Measurements from ENCODE around the gene XPO4.

XPO4 gene

DNA sequence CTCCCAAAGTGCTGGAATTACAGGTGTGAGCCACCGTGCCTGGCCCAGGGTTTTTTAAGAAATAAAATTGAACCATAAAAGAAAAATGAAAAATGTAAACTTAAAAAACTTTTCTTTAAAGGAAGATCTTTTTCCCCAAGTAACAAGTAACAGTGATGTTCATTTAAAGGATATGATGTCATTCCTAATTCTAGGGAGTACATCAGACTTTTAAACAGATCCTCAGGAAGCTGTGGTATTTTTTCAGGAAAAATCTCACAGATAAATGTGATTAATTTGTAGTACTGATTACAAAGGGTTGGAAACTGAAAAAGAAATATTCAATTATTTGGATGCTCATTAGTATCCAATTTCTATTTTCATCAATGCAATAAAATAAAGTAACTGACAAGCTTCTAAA lies 114.2 kb downstream of the XPO4 start:
- H3K4me3 ChIP-seq (replicated peaks in 1 of 2; ENCODE audit: low read depth in 2 of 2, low read length in 2 of 2): no peak overlapping the region
- TF ChIP-seq, protein P1, sequence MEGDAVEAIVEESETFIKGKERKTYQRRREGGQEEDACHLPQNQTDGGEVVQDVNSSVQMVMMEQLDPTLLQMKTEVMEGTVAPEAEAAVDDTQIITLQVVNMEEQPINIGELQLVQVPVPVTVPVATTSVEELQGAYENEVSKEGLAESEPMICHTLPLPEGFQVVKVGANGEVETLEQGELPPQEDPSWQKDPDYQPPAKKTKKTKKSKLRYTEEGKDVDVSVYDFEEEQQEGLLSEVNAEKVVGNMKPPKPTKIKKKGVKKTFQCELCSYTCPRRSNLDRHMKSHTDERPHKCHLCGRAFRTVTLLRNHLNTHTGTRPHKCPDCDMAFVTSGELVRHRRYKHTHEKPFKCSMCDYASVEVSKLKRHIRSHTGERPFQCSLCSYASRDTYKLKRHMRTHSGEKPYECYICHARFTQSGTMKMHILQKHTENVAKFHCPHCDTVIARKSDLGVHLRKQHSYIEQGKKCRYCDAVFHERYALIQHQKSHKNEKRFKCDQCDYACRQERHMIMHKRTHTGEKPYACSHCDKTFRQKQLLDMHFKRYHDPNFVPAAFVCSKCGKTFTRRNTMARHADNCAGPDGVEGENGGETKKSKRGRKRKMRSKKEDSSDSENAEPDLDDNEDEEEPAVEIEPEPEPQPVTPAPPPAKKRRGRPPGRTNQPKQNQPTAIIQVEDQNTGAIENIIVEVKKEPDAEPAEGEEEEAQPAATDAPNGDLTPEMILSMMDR (IDR thresholded peaks at IDR 0.05; ENCODE audit: low read depth, low read length): no peak
- DNase-seq (ENCODE audit: low read depth in 2 of 2): no peak

DNA sequence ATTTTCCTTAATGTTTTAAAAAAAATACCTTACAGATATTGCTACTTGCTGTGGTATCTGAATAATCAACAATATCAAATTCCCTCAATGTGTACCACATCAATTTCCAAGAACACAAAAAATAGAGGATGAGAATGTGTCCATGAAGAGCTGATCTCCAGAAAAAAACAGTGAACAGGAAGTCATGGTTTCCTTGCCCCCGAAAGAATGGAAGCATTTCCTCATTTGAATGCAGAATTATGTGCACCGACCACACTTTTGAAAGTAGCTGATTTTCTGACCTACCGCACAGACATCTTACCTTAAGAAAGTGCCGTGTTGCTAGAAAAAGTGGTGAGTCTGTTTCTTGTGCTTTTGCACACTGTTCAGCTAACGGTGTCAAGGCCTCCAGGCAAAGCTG lies 115.4 kb downstream of the XPO4 start:
- no peak overlapping the region for H3K4me3 ChIP-seq (replicated peaks in 1 of 2; ENCODE audit: low read depth in 2 of 2, low read length in 2 of 2)
- DNase-seq (ENCODE audit: low read depth in 2 of 2): no peak
- TF ChIP-seq, protein P1 (IDR thresholded peaks at IDR 0.05; ENCODE audit: low read depth, low read length): no peak

DNA sequence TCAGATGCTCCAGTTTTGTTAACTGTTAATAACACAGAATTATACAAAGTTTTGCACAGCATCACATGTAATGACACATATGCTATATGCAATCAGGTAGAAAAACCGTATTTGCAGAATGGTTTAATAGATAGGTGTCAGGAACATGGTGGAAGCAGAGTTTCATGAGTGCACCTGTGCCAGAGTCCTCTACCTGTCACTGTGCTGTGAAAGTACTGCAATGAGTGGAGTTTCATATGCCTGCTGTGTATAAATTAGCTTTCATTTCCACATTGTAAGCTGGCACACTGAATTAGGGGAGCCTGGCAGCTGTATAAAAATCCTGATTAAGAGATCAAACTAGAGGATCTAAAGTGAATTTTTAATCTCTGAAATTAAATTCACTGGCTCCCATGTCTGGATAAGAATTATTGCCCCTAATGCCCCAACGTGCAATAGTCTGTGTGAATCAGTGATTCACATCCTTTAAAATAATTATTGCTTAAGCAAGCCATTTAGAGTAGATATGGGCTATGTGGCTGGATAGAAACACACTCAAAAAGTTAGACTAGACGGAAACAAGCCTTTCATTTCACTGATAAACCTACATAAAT lies 120.3 kb downstream of the XPO4 start:
- DNase-seq (ENCODE audit: low read depth in 2 of 2): no peak
- H3K4me3 ChIP-seq (replicated peaks in 1 of 2; ENCODE audit: low read depth in 2 of 2, low read length in 2 of 2): no peak overlapping the region
- TF ChIP-seq, protein P1 (IDR thresholded peaks at IDR 0.05; ENCODE audit: low read depth, low read length): no peak

DNA sequence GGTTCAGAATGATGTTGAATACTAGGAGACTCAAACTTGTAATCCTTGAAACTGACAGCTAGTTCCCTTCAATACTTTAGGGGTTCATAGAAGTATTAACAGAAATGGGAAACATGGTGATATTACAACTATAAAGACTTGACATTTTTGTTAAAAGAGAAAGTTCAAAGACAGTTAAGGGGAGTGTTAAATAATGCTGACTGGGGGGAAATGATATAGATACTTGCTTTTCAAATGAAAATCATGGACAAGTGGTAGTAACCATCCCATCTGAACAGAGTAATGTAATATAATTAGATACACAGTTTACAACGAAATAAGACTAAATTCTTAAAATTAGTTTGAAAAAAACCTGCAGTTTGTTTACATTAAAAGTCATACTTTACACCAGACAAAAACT lies 122.2 kb downstream of the XPO4 start:
- TF ChIP-seq, protein P1 (IDR thresholded peaks at IDR 0.05; ENCODE audit: low read depth, low read length): no peak
- H3K4me3 ChIP-seq (replicated peaks in 1 of 2; ENCODE audit: low read depth in 2 of 2, low read length in 2 of 2): no peak overlapping the region
- no peak for DNase-seq (ENCODE audit: low read depth in 2 of 2)

DNA sequence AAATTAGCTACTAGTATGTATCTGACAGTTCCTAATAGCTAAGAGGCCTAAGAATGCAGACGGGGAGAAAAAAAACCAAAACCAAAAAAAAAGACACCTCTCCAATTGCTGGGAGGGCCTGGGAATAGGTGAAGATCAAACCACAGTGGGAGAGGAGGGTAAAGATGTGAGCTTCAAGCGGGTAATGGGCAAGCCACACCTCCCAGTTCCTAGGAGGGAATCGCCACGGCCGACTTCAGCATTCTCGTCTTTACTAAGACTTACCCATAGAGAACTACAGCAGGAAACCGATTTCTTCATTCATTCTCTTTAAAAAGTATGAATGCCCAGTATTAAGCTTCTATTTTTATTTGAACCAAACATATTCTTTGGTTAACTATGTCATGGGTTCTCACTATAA lies 123.1 kb downstream of the XPO4 start:
- no peak overlapping the region for H3K4me3 ChIP-seq (replicated peaks in 1 of 2; ENCODE audit: low read depth in 2 of 2, low read length in 2 of 2)
- TF ChIP-seq, protein P1 (IDR thresholded peaks at IDR 0.05; ENCODE audit: low read depth, low read length): no peak
- DNase-seq (ENCODE audit: low read depth in 2 of 2): no peak

DNA sequence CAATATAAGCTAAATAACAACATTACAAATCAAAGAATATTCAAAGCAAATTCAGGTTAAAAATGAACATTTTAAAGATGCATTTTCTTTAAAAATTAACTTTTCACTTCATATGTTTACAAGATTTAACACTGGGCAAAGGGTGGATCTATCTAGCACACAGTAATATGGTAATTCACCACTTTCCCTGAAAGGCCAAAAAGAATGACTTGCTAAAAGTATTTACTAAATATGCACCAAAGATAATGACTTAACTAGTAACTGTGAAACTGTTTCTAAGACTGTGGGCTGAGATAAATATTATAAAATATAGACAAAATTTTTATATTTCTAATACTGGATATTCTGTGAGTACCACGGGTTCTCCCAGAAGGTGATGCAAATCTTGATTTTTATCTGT lies 124.2 kb downstream of the XPO4 start:
- no peak for DNase-seq (ENCODE audit: low read depth in 2 of 2)
- TF ChIP-seq, protein P1 (IDR thresholded peaks at IDR 0.05; ENCODE audit: low read depth, low read length): no peak
- no peak overlapping the region for H3K4me3 ChIP-seq (replicated peaks in 1 of 2; ENCODE audit: low read depth in 2 of 2, low read length in 2 of 2)

DNA sequence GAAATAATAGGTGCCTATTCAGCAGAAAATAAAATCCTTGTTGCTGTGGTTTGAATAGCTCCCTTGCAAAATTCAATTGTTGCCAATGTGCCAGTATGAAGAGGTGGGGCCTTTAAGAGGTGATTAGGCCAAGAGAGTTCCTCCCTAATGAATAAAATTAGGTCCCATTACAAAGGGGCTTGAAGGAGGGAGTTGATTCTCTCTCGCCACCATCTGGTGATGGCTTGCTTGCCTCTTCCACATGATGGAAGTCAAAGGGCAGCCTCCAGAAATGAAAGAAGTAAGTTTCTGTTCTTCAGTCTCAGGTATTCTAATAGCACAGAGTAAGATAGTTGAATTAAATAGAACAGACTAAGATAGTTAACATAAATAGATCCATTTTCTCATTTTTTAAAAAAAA lies 125.8 kb downstream of the XPO4 start:
- DNase-seq (ENCODE audit: low read depth in 2 of 2): no peak
- H3K4me3 ChIP-seq (replicated peaks in 1 of 2; ENCODE audit: low read depth in 2 of 2, low read length in 2 of 2): no peak overlapping the region
- TF ChIP-seq, protein P1 (IDR thresholded peaks at IDR 0.05; ENCODE audit: low read depth, low read length): no peak
